AG09319 (cell line): ENCODE measurements around the gene TMEM267.
"Not testable (repeated sequence)": the region's sequence is repeated elsewhere in the genome, so short reads cannot be mapped to it uniquely, and the experiment has no call there.

Experiments used
- DNase-seq: peaks from one replicate; pipeline ENCODE4 v3.0.0-alpha.2; 2010; ENCODE audit warnings: low read depth; ENCODE audit errors: extremely low read depth
- CTCF ChIP-seq: IDR thresholded peaks from 2 replicates; pipeline ENCODE4 v1.5.1; 2011; ENCODE audit warnings: low read depth, mild to moderate bottlenecking, inconsistent platforms, low read length, moderate library complexity

Gene TMEM267

DNA sequence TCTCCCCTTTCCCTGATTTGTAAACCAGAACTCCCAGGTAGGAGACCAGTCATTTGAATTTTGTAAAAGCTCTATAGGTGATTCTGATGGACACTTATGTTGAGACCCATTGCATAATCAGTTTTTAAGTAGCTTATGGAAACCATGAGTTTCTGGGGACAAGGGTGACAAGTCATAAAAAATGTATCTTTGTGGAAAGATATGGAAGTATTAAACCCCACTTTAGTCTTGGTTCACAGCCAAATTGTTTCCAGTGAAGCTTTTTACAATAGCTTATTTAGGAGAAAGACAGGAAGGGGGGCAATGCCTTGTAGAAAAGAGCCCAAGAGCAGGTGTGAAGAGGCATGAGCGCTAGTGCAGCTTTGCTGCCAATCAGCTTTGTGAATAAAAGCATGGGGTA lies 71.0 kb downstream of the TMEM267 start:
- TF ChIP-seq CTCF = no peak

DNA sequence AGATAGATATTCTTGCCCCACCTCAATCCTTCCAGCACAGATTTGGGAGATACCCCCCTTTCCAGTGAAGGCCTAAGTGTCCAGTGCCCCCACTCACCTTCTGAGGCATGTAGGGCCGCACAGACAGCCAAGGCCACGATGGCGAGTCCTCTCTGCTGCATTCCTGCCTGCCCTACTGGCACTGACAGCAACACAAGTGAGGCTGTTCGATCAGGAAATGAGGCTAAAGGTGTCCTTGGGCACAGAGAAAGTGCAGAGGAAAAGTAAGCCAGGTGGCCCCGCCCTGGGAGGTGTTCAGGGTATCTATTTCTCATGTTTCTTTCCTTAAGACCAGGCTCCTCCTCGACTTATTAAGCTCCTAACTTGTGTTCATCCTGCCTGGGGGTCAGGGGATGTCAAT lies 71.5 kb downstream of the TMEM267 start, which contains the start of gene CCL28:
CCL28 (minus strand) TSS at position 236 of the 400 bp plus-strand sequence; CDS start at position 161, 75 bp downstream.
- no peak for TF ChIP-seq CTCF
- no peak for DNase-seq

More for the DNA sequence above, 71.0 kb downstream of the TMEM267 start:
- no peak for DNase-seq

- TF ChIP-seq CTCF = no peak
- DNase-seq = no peak
Measured at GRCh38 chr5:43411495-43411894, 72.2 kb downstream of the TMEM267 start.

DNA sequence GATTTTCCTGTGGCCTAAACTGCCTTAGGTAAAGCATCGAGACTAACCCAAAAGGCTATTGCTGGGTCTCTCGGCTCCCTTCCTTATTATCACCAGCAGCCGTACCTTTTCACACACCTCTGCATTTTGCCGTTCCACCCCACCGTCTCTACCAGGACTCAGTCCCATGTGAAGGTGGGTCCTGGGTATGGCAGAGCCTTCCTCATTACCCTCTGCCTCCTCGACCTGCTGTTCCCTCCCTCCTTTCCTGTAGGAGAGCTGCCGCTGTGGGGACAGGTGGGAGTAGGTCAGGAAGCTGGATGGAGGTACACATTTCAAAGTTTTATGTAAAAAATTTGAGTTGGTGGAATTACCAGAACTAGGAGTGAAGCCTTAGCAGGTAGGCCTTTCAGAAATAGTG lies 73.3 kb downstream of the TMEM267 start:
- no peak for TF ChIP-seq CTCF
- DNase-seq = no peak

GRCh38 chr5:43409809-43410271 lies 73.8 kb downstream of the TMEM267 start:
- TF ChIP-seq CTCF = no peak
- no peak for DNase-seq

DNA sequence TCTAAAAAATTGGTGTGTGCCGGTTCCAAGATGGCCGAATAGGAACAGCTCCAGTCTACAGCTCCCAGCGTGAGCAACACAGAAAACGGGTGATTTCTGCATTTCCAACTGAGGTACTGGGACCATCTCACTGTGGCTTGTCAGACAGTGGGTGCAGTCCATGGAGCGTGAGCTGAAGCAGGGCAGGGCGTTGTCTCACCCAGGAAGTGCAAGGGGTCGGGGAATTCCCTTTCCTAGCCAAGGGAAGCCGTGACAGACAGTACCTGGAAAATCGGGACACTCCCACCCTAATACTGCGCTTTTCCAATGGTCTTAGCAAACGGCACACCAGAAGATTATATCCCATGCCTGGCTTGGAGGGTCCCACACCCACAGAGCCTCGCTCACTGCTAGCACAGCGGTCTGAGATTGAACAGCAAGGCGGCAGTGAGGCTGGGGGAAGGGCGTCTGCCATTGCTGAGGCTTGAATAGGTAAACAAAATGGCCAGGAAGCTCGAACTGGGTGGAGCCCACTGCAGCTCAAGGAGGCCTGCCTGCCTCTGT lies 81.1 kb downstream of the TMEM267 start:
- not testable (repeated sequence) for DNase-seq

DNA sequence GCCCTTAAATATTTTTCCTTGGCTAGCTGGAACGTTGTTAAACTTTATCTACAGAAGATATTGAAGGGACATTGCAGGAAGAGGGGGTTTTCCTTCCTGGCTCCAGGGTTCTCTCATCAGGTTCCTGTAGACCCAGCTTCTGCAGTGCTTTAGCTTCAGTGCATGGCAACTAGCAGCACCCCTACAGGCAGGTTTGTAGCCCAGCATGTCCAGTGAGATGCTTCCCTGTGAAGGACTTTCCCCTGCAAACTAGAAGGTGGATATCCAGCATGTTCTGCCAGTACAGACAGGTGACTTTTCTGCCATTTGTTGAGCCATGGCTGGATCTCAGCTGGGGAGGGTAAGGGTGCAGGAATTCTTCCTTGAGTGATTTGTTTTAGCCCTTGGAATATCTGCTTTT lies 81.8 kb downstream of the TMEM267 start:
- peak; percentile 18 for TF ChIP-seq CTCF

GRCh38 chr5:43400082-43400481 lies 83.6 kb downstream of the TMEM267 start:
- TF ChIP-seq CTCF = peak; percentile 33
- no peak for DNase-seq

More for the DNA sequence above, 81.8 kb downstream of the TMEM267 start:
- DNase-seq = no peak
